ENCODE data around the gene PSMB5. TPM values are rescaled to one million over a fixed set of nuclear protein-coding genes. Genes with fewer than 3 reads are reported as not detected.

Gene PSMB5
- total and polyA plus RNA-seq, 2 of the 13 experiments (the other 11 are each of a cell fraction or from before 2014, with no cell fraction given): 705 to 871 TPM

DNA sequence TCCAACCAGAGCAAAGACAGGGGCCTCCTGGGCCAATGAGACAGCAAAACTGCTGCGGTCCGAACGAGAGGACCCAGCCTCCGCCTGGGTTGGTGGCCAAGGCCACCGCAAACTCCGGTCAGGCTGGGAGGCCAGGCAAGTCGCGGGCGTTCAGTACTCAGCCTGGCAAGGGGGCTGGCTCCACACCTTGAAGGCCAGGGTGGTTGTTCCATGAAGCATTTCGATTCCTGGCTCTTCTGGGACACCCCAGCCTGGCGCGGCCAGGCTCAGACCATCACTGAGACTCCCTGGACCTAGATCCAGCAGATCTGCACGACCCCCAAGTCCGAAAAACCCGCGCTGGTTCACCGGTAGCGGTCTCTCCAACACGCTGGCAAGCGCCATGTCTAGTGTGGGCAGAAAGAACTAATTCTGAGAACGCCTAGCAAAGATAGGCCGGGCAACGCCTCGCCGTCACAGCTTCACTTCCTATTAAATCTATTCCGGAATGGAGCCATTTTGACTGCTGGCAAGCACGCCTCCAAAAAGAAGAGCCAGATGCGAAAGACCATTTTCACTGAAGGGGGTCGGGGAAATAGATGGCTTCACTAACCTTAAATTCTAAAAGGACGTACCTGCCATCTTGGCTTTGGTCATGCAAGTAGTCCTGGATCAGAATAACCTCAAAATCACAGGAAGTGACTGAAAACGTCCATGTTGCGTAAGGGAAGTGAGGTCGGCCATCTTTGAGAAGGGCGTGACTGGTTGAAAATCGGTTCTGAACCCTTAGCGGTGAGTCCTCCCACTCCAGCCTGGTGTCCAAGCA, at the start of gene PSMB5 (continued):
- TF ChIP-seq, protein P1, sequence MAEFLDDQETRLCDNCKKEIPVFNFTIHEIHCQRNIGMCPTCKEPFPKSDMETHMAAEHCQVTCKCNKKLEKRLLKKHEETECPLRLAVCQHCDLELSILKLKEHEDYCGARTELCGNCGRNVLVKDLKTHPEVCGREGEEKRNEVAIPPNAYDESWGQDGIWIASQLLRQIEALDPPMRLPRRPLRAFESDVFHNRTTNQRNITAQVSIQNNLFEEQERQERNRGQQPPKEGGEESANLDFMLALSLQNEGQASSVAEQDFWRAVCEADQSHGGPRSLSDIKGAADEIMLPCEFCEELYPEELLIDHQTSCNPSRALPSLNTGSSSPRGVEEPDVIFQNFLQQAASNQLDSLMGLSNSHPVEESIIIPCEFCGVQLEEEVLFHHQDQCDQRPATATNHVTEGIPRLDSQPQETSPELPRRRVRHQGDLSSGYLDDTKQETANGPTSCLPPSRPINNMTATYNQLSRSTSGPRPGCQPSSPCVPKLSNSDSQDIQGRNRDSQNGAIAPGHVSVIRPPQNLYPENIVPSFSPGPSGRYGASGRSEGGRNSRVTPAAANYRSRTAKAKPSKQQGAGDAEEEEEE (CRISPR knock-in tag; IDR thresholded peaks at IDR 0.05; ENCODE audit: borderline replicate concordance): no peak; the same call in 1 of the 2 replicates
- TF ChIP-seq, protein P2, sequence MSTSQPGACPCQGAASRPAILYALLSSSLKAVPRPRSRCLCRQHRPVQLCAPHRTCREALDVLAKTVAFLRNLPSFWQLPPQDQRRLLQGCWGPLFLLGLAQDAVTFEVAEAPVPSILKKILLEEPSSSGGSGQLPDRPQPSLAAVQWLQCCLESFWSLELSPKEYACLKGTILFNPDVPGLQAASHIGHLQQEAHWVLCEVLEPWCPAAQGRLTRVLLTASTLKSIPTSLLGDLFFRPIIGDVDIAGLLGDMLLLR (CRISPR knock-in tag; IDR thresholded peaks at IDR 0.05): peak; percentile 88
- peak; percentile 97 for TF ChIP-seq YY1 (IDR thresholded peaks at IDR 0.05; ENCODE audit: insufficient read depth, insufficient replicate concordance, low read depth, low read length)
- TF ChIP-seq, protein P3, sequence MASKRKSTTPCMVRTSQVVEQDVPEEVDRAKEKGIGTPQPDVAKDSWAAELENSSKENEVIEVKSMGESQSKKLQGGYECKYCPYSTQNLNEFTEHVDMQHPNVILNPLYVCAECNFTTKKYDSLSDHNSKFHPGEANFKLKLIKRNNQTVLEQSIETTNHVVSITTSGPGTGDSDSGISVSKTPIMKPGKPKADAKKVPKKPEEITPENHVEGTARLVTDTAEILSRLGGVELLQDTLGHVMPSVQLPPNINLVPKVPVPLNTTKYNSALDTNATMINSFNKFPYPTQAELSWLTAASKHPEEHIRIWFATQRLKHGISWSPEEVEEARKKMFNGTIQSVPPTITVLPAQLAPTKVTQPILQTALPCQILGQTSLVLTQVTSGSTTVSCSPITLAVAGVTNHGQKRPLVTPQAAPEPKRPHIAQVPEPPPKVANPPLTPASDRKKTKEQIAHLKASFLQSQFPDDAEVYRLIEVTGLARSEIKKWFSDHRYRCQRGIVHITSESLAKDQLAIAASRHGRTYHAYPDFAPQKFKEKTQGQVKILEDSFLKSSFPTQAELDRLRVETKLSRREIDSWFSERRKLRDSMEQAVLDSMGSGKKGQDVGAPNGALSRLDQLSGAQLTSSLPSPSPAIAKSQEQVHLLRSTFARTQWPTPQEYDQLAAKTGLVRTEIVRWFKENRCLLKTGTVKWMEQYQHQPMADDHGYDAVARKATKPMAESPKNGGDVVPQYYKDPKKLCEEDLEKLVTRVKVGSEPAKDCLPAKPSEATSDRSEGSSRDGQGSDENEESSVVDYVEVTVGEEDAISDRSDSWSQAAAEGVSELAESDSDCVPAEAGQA (IDR thresholded peaks at IDR 0.05; ENCODE audit: low read depth): peak; percentile 100
- TF ChIP-seq, protein P3 (CRISPR knock-in tag; IDR thresholded peaks at IDR 0.05; ENCODE audit: borderline replicate concordance): 0 out of 2 replicates have a peak, but pooled peaks have one; percentile 55
- TF ChIP-seq DR1 (CRISPR knock-in tag; IDR thresholded peaks at IDR 0.05): no peak; the same call in 1 of the 2 replicates
- TF ChIP-seq NONO (IDR thresholded peaks at IDR 0.05): no peak
- peak; percentile 97 for TF ChIP-seq NONO (CRISPR knock-in tag; conservative IDR thresholded peaks at IDR 0.05)
- peak; percentile 53; the same call in 1 of the 2 replicates for TF ChIP-seq ZNF451 (CRISPR knock-in tag; IDR thresholded peaks at IDR 0.05)
- TF ChIP-seq FOSL2 (CRISPR knock-in tag; IDR thresholded peaks at IDR 0.05): peak; percentile 64
- peak; percentile 96 for TF ChIP-seq ZNF558 (CRISPR knock-in tag; IDR thresholded peaks at IDR 0.05; ENCODE audit: borderline replicate concordance)
- TF ChIP-seq EED (CRISPR knock-in tag; IDR thresholded peaks at IDR 0.05): peak; percentile 82; the same call in 1 of the 2 replicates
- TF ChIP-seq ZNF607 (CRISPR knock-in tag; IDR thresholded peaks at IDR 0.05; ENCODE audit: borderline replicate concordance): peak; percentile 93; the same call in 1 of the 2 replicates
- TF ChIP-seq MATR3 (CRISPR knock-in tag; IDR thresholded peaks at IDR 0.05): no peak
- peak; percentile 80; the same call in 1 of the 2 replicates for TF ChIP-seq ZFP41 (CRISPR knock-in tag; IDR thresholded peaks at IDR 0.05; ENCODE audit: borderline replicate concordance)
- TF ChIP-seq KDM5A (IDR thresholded peaks at IDR 0.05; ENCODE audit: borderline replicate concordance, low read length): peak; percentile 96
